KMS-11 (cell line): ENCODE measurements around the gene ARMH2.

Experiments
- H2AFZ ChIP-seq: fragments of 200-600 bp; sonication (generic); 2 replicates; pipeline ENCODE4 v1.6.1; 2016; ENCODE audit warnings: antibody characterized with exemption, mixed run types, low read depth
- H3K27ac ChIP-seq: fragments of 200-600 bp; sonication (generic); 2 replicates; pipeline ENCODE4 v1.6.1; 2016; ENCODE audit warnings: mild to moderate bottlenecking, mixed run types
- H3K27me3 ChIP-seq: fragments of 200-600 bp; sonication (generic); 2 replicates; pipeline ENCODE4 v1.6.1; 2017; ENCODE audit warnings: mild to moderate bottlenecking, low read depth, mixed run types, moderate library complexity; ENCODE audit not compliant: insufficient read depth
- H3K36me3 ChIP-seq: fragments of 200-600 bp; sonication (generic); 2 replicates; pipeline ENCODE4 v1.6.1; 2017; ENCODE audit warnings: mild to moderate bottlenecking, mixed run types; ENCODE audit not compliant: insufficient read depth
- H3K4me1 ChIP-seq: fragments of 200-600 bp; sonication (generic); 2 replicates; pipeline ENCODE4 v1.6.1; 2016; ENCODE audit warnings: mild to moderate bottlenecking, low read depth, mixed run types; ENCODE audit not compliant: poor library complexity, severe bottlenecking
- H3K4me2 ChIP-seq: fragments of 200-600 bp; sonication (generic); 2 replicates; pipeline ENCODE4 v1.7.0; 2016; ENCODE audit warnings: mild to moderate bottlenecking, mixed run types
- H3K4me3 ChIP-seq: fragments of 200-600 bp; sonication (generic); IDR thresholded peaks from 2 replicates; pipeline ENCODE4 v1.6.1; 2017; ENCODE audit warnings: low read depth, low read length, mixed read lengths; ENCODE audit not compliant: insufficient read depth
- H3K79me2 ChIP-seq: fragments of 200-600 bp; sonication (generic); 2 replicates; pipeline ENCODE4 v1.6.1; 2016; ENCODE audit warnings: low read depth, mixed run types; ENCODE audit not compliant: insufficient read depth
- H3K9ac ChIP-seq: fragments of 200-600 bp; sonication (generic); 2 replicates; pipeline ENCODE4 v1.6.1; 2016; ENCODE audit warnings: mild to moderate bottlenecking, mixed run types
- H4K20me1 ChIP-seq: fragments of 200-600 bp; sonication (generic); 2 replicates; pipeline ENCODE4 v1.6.1; 2016; ENCODE audit warnings: mild to moderate bottlenecking, mixed run types; ENCODE audit not compliant: insufficient read depth
- CTCF ChIP-seq: fragments of 200-600 bp; sonication (generic); conservative IDR thresholded peaks from 2 replicates; pipeline ENCODE4 v1.6.1; 2017; ENCODE audit warnings: low read depth, mild to moderate bottlenecking, antibody characterized with exemption, low read length, moderate library complexity, mixed read lengths

Gene ARMH2

GRCh38 chr6:24824142-24824938 is 25.6 kb upstream of the ARMH2 start:
- H3K4me1 ChIP-seq = no peaks in the 10 kb centered on the region
- H3K4me2 ChIP-seq = no peak overlapping the region
- no peak overlapping the region for H3K9ac ChIP-seq
- H3K36me3 ChIP-seq = no peaks in the 10 kb centered on the region
- TF ChIP-seq CTCF = no peak
- no peak overlapping the region for H3K4me3 ChIP-seq
- H3K79me2 ChIP-seq = no peaks in the 10 kb centered on the region
- H2AFZ ChIP-seq = no peak overlapping the region
- H4K20me1 ChIP-seq = no peaks in the 10 kb centered on the region
- H3K27me3 ChIP-seq = no peaks in the 10 kb centered on the region
- H3K27ac ChIP-seq = no peak overlapping the region

GRCh38 chr6:24823185-24823584 is 24.5 kb upstream of the ARMH2 start:
- Histone ChIP-seq H3K27me3 (no peaks in the 10 kb centered on the region), H3K79me2 (no peaks in the 10 kb centered on the region), H3K4me3 (no peak overlapping the region), H3K4me1 (no peaks in the 10 kb centered on the region), H3K36me3 (no peaks in the 10 kb centered on the region), H3K27ac (no peak overlapping the region), H4K20me1 (no peaks in the 10 kb centered on the region), H2AFZ (no peak overlapping the region), H3K9ac (no peak overlapping the region), H3K4me2 (no peak overlapping the region)
- no peak for TF ChIP-seq CTCF

- Histone ChIP-seq H3K9ac (no peak overlapping the region), H3K79me2 (no peaks in the 10 kb centered on the region), H3K4me2 (no peak overlapping the region), H3K4me1 (no peaks in the 10 kb centered on the region), H4K20me1 (no peaks in the 10 kb centered on the region), H3K36me3 (no peaks in the 10 kb centered on the region), H3K4me3 (no peak overlapping the region), H3K27me3 (no peaks in the 10 kb centered on the region), H3K27ac (no peak overlapping the region), H2AFZ (no peak overlapping the region)
- TF ChIP-seq CTCF = no peak
These were observed 24.0 kb upstream of the ARMH2 start for GRCh38 chr6:24822696-24823095.

GRCh38 chr6:24821860-24822444 is 23.2 kb upstream of the ARMH2 start:
- no peak overlapping the region for H3K4me2 ChIP-seq
- H4K20me1 ChIP-seq = no peaks in the 10 kb centered on the region
- no peaks in the 10 kb centered on the region for H3K4me1 ChIP-seq
- no peaks in the 10 kb centered on the region for H3K79me2 ChIP-seq
- TF ChIP-seq CTCF = no peak
- no peak overlapping the region; the same call in 1 of the 2 replicates for H2AFZ ChIP-seq
- no peak overlapping the region for H3K27ac ChIP-seq
- H3K27me3 ChIP-seq = no peaks in the 10 kb centered on the region
- H3K9ac ChIP-seq = no peak overlapping the region
- no peak overlapping the region for H3K4me3 ChIP-seq
- H3K36me3 ChIP-seq = no peaks in the 10 kb centered on the region
